22Rv1 (cell line): ENCODE results near the gene PECR.

Source experiments
- H3K27ac ChIP-seq: fragments of 450-650 bp; 2 replicates; pipeline ENCODE4 v1.5.1; 2017
- CTCF ChIP-seq: fragments of 450-650 bp; IDR thresholded peaks from 2 replicates; pipeline ENCODE4 v1.5.1; 2017; ENCODE audit warnings: mild to moderate bottlenecking
- ZFX ChIP-seq: fragments of 450-650 bp; IDR thresholded peaks from 2 replicates; pipeline ENCODE4 v1.6.1; 2017; ENCODE audit warnings: antibody characterized with exemption, borderline replicate concordance

PECR gene

GRCh38 chr2:216008387-216008786, 73.2 kb downstream of the PECR start:
- TF ChIP-seq ZFX, result no peak
- no peak for TF ChIP-seq CTCF
- no peak overlapping the region for H3K27ac ChIP-seq

GRCh38 chr2:216006164-216006663, 75.4 kb downstream of the PECR start:
- TF ChIP-seq ZFX, result no peak
- no peak for TF ChIP-seq CTCF
- no peak overlapping the region for H3K27ac ChIP-seq

- H3K27ac ChIP-seq, result no peak overlapping the region
Measured at GRCh38 chr2:216004697-216005283, 76.8 kb downstream of the PECR start.

DNA sequence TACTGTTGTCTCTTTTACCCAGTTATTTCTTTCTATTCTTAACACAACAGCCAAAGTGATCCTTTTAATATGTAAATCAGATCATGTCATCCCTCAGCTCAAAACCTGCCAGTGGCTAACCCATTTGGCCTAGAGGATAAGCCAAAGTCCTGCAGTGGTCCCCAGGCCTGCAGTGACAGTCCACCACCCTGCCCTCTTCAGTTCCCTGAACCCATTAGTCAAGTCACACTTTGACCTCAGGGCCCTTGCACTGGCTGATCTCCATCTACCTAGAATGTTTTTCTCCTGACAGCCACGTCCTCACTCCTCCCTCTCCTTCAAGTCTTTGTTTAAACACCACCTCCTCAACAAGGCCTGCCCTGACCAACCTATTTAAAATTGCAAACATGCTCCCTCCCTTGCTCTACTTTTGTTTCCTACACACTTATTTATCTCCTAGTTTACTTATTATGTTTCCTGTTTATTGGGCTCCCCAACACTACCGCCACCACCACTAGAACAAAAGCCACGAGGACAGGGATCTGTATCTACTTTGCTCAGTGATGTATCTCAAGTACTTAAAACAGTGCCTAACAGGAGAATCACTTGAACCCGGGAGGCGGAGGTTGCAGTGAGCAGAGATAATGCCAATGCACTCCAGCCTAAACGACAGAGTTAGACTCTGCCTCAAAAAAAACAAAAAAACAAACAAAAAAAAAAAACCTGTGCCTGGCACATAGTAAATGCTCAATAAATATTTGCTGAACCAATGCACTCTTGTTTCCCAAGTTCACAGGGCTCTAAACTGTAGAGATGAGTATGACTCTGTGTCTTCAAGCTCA, 77.5 kb downstream of the PECR start:
- TF ChIP-seq ZFX (no peak), CTCF (no peak)
- no peak overlapping the region for H3K27ac ChIP-seq

More at GRCh38 chr2:216004697-216005283, 76.8 kb downstream of the PECR start:
- TF ChIP-seq ZFX (no peak), CTCF (no peak)

DNA sequence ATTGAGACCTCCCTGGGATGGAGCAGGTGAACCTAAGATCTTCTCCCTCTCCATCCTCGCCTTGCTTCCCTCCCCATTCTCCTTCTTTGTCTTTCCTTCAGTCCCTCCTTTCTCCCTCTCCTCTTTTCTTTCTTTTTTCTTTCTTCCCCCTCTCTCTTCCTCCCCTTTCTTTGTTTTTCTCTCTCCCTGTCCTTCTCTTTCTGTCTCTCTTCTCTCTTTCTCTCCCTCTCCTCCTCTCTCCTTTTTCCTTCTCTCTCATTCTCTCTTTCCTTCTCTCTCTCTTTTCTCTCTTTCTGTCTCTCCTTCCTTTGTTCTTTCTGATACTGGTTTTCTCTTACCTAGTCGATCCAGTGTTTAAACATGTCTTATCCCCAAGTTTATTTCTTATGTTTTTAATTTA, 78.9 kb downstream of the PECR start:
- H3K27ac ChIP-seq, result no peak overlapping the region
- TF ChIP-seq ZFX, result no peak
- TF ChIP-seq CTCF, result no peak

GRCh38 chr2:216002101-216002678, 79.4 kb downstream of the PECR start:
- no peak overlapping the region for H3K27ac ChIP-seq
- no peak for TF ChIP-seq CTCF
- TF ChIP-seq ZFX, result no peak
